HepG2 (cell line): ENCODE data around the gene ASPRV1. TPM values are rescaled to one million over a fixed set of nuclear protein-coding genes. Genes with fewer than 3 reads are reported as not detected.

Experiments
- ATAC-seq: fragments of 200-7000 bp; cut with Tn5 transposase; 3 replicates; pipeline ENCODE4 v1.9.1; 2020; ENCODE audit warnings: mild to moderate bottlenecking, moderate library complexity
- BruUV-seq: library from RNA; stranded (reverse); fragments of 400-500 nt; replicated peaks from 2 replicates; lab custom pipeline; 2021; lab: Mats Ljungman, UMichigan
- CTCF ChIA-PET: fragments of 300-600 bp; formaldehyde crosslinking; extraction: SDS; loops from one replicate; lab custom pipeline; 2021; ENCODE audit warnings: low total read pairs, inconsistent platforms, low intra/inter-chr PET ratio; lab: Yijun Ruan, JAX
- POLR2A ChIA-PET: fragments of 350-600 bp; sonication (Branson Sonifier 250); formaldehyde crosslinking; loops from one replicate; lab custom pipeline; 2020; ENCODE audit warnings: antibody characterized with exemption, inconsistent platforms; lab: Yijun Ruan, JAX
- DNase-seq: peaks from one replicate; pipeline ENCODE4 v3.0.0-alpha.2; 2015; ENCODE audit warnings: low spot score
- FAIRE-seq: peaks from 3 replicates; lab custom pipeline; 2011; peaks lifted over from hg19 to GRCh38; lab: Jason Lieb, UNC
- H2AFZ ChIP-seq: one replicate; pipeline ENCODE4 v1.6.1; 2011; ENCODE audit warnings: low read length, inconsistent platforms
- H3K27ac ChIP-seq: fragments of 300-600 bp; 3 replicates; pipeline ENCODE4 v1.8.0; 2011; ENCODE audit warnings: mixed run types, mild to moderate bottlenecking, mixed read lengths, low read length, inconsistent platforms; ENCODE audit not compliant: insufficient read depth; ENCODE audit errors: extremely low read length
- H3K27me3 ChIP-seq, 2 experiments: fragments of 200-600 bp in 1 of 2; 2 replicates in 1 of 2; 3 replicates in 1 of 2; pipeline versions ENCODE4 v1.6.0 to v1.8.0; 2011; ENCODE audit warnings: low read length in 2 of 2, mild to moderate bottlenecking in 2 of 2, moderate library complexity in 2 of 2, inconsistent platforms in 1 of 2; ENCODE audit not compliant: insufficient read depth in 2 of 2, control insufficient read depth in 1 of 2
- H3K36me3 ChIP-seq, 2 experiments: fragments of 200-600 bp in 1 of 2; replicated peaks in 1 of 2; 2 replicates in 1 of 2; 3 replicates in 1 of 2; pipeline versions ENCODE4 v1.5.1 to v1.8.0; 2011; ENCODE audit warnings: low read length in 2 of 2, inconsistent platforms in 1 of 2; ENCODE audit not compliant: insufficient read depth in 2 of 2, control insufficient read depth in 1 of 2
- H3K4me1 ChIP-seq: 2 replicates; pipeline ENCODE4 v1.5.1; 2012; ENCODE audit warnings: low read length, inconsistent platforms; ENCODE audit not compliant: insufficient read depth
- H3K4me2 ChIP-seq: 2 replicates; pipeline ENCODE4 v1.6.0; 2011; ENCODE audit warnings: low read depth, low read length, inconsistent platforms
- H3K4me3 ChIP-seq, 3 experiments: fragments of 200-600 bp in 1 of 3; sonication (generic), shearing (Covaris generic) in 1 of 3; replicated peaks in 1 of 3; 2 replicates each; pipeline ENCODE4 v1.5.1; 2011 to 2016; ENCODE audit warnings: low read length in 3 of 3, inconsistent platforms in 2 of 3, low read depth in 2 of 3, mild to moderate bottlenecking in 2 of 3, control low read depth in 1 of 3, mixed read lengths in 1 of 3; ENCODE audit not compliant: insufficient read depth in 1 of 3
- H3K79me2 ChIP-seq: one replicate; pipeline ENCODE4 v1.6.1; 2011; ENCODE audit warnings: low read length, inconsistent platforms; ENCODE audit not compliant: insufficient read depth
- H3K9ac ChIP-seq: 2 replicates; pipeline ENCODE4 v1.6.0; 2011; ENCODE audit warnings: mild to moderate bottlenecking, low read depth, low read length, inconsistent platforms; ENCODE audit not compliant: insufficient read depth
- H3K9me3 ChIP-seq: 2 replicates; pipeline ENCODE4 v1.5.1; 2012; ENCODE audit warnings: mild to moderate bottlenecking, low read length
- H4K20me1 ChIP-seq: 2 replicates; pipeline ENCODE4 v1.6.0; 2011; ENCODE audit warnings: inconsistent platforms, mild to moderate bottlenecking, low read length, moderate library complexity; ENCODE audit not compliant: insufficient read depth
- CCDC6 ChIP-seq: sonication (generic); formaldehyde crosslinking; IDR thresholded peaks from 2 replicates; pipeline ENCODE4 v1.8.1; 2022; ENCODE audit warnings: mild to moderate bottlenecking, missing genetic modification reagents, moderate library complexity
- CHD2 ChIP-seq: IDR thresholded peaks from 2 replicates; pipeline ENCODE4 v1.6.1; 2011; ENCODE audit warnings: low read depth, low read length, improper control_type of control experiment
- FOSL2 ChIP-seq: sonication (generic); formaldehyde crosslinking; IDR thresholded peaks from 2 replicates; pipeline ENCODE4 v1.4.0; 2020; ENCODE audit warnings: missing genetic modification reagents
- HNRNPH1 ChIP-seq: fragments of 200-400 bp; formaldehyde crosslinking; optimal IDR thresholded peaks from 2 replicates; pipeline ENCODE3; 2017; ENCODE audit warnings: mild to moderate bottlenecking, low read depth, low read length
- MAF1 ChIP-seq: sonication (generic); formaldehyde crosslinking; IDR thresholded peaks from 2 replicates; pipeline ENCODE4 v1.5.0; 2020; ENCODE audit warnings: missing genetic modification reagents, borderline replicate concordance
- MXI1 ChIP-seq: IDR thresholded peaks from 3 replicates; pipeline ENCODE4 v1.6.1; 2012; ENCODE audit warnings: low read depth, low read length, inconsistent platforms, borderline replicate concordance
- NFKB2 ChIP-seq: sonication (generic); formaldehyde crosslinking; IDR thresholded peaks from 2 replicates; pipeline ENCODE4 v1.4.0; 2020; ENCODE audit warnings: missing genetic modification reagents, borderline replicate concordance
- RFXANK ChIP-seq: IDR thresholded peaks from 2 replicates; pipeline ENCODE4 v1.6.1; 2016
- SIX1 ChIP-seq: sonication (generic); formaldehyde crosslinking; IDR thresholded peaks from 2 replicates; pipeline ENCODE4 v1.4.0; 2020; ENCODE audit warnings: missing genetic modification reagents, borderline replicate concordance
- SP140L ChIP-seq: sonication (generic); formaldehyde crosslinking; IDR thresholded peaks from 2 replicates; pipeline ENCODE4 v1.4.0; 2020; ENCODE audit warnings: missing genetic modification reagents, borderline replicate concordance
- TEAD3 ChIP-seq: optimal IDR thresholded peaks from 2 replicates; pipeline ENCODE3; 2016; ENCODE audit warnings: borderline replicate concordance
- THYN1 ChIP-seq: sonication (generic); formaldehyde crosslinking; IDR thresholded peaks from 2 replicates; pipeline ENCODE4 v1.8.1; 2023; ENCODE audit warnings: low read depth, mild to moderate bottlenecking, moderate library complexity, missing genetic modification reagents, borderline replicate concordance
- TOPORS ChIP-seq: sonication (generic); formaldehyde crosslinking; IDR thresholded peaks from 2 replicates; pipeline ENCODE4 v1.8.0; 2023; ENCODE audit warnings: mild to moderate bottlenecking, missing genetic modification reagents
- TRIM24 ChIP-seq: sonication (generic); formaldehyde crosslinking; IDR thresholded peaks from 2 replicates; pipeline ENCODE4 v1.8.0; 2022; ENCODE audit warnings: mild to moderate bottlenecking, missing genetic modification reagents
- ZBTB7B ChIP-seq: sonication (generic); formaldehyde crosslinking; IDR thresholded peaks from 2 replicates; pipeline ENCODE4 v1.4.0; 2020; ENCODE audit warnings: missing genetic modification reagents
- ZMAT3 ChIP-seq: sonication (generic); formaldehyde crosslinking; conservative IDR thresholded peaks from 2 replicates; pipeline ENCODE4 v1.7.0; 2021; ENCODE audit warnings: missing genetic modification reagents
- ZMYM4 ChIP-seq: sonication (generic); formaldehyde crosslinking; IDR thresholded peaks from 2 replicates; pipeline ENCODE4 v1.8.1; 2023; ENCODE audit warnings: mild to moderate bottlenecking, missing genetic modification reagents
- ZNF124 ChIP-seq: sonication (generic); formaldehyde crosslinking; IDR thresholded peaks from 2 replicates; pipeline ENCODE4 v1.4.0; 2020; ENCODE audit warnings: missing genetic modification reagents
- ZSCAN25 ChIP-seq: sonication (generic); formaldehyde crosslinking; IDR thresholded peaks from 2 replicates; pipeline ENCODE4 v1.8.0; 2022; ENCODE audit warnings: mild to moderate bottlenecking, missing genetic modification reagents
- WGBS: methylation state at CpG from one replicate; pipeline ENCODE4 v1.1.6; 2017; ENCODE audit warnings: low lambda C conversion rate; 5-methylcytosine and 5-hydroxymethylcytosine counted together
- in situ Hi-C: cut with HindIII; loops from 2 replicates; pipeline ENCODE4 v1.10.0; 2017; ENCODE audit warnings: low pct_unique_long_range_greater_than_20kb; ENCODE audit not compliant: extremely low pct_ligation_motif_present
- intact Hi-C: fragments of 100-400 bp; cut with micrococcal nuclease; formaldehyde crosslinking; loops from one replicate; pipeline ENCODE4 v1.10.0; 2022; ENCODE audit not compliant: unreplicated experiment
- polyA plus RNA-seq, 8 experiments: library from polyadenylated mRNA; depleted of rRNA in 3 of 8; stranded (reverse) in 7 of 8; unstranded in 1 of 8; fragments of >200 nt; fragmentation: Illumina TruSeq in 4 of 8; extraction: Trizol in 4 of 8; gene quantifications; 2 replicates each; pipeline versions ENCODE4 v1.2.1 to v1.2.3, GENCODE V29; 2011 to 2016; ENCODE audit warnings: low read depth in 4 of 8, missing spikeins in 1 of 8, mixed read lengths in 1 of 8; ENCODE audit not compliant: insufficient read depth in 1 of 8
- total RNA-seq, 5 experiments: library from RNA; depleted of rRNA; stranded (reverse); fragments of >200 nt; fragmentation: Illumina TruSeq; extraction: Trizol; gene quantifications; 2 replicates each; pipeline ENCODE4 v1.2.3, GENCODE V29; 2016; ENCODE audit warnings: low read depth in 1 of 5
- TF ChIP-seq, protein P1 (sequence below): sonication (generic); formaldehyde crosslinking; IDR thresholded peaks from 2 replicates; pipeline ENCODE4 v1.5.1; 2020; ENCODE audit warnings: mild to moderate bottlenecking, missing genetic modification reagents, moderate library complexity
- TF ChIP-seq, protein P2 (sequence below): sonication (generic); formaldehyde crosslinking; IDR thresholded peaks from 2 replicates; pipeline ENCODE4 v1.4.0; 2020; ENCODE audit warnings: missing genetic modification reagents

The ASPRV1 gene
- total and polyA plus RNA-seq, 2 of the 13 experiments (the other 11 are each of a cell fraction or from before 2014, with no cell fraction given) = 0.40 to 0.48 TPM

DNA sequence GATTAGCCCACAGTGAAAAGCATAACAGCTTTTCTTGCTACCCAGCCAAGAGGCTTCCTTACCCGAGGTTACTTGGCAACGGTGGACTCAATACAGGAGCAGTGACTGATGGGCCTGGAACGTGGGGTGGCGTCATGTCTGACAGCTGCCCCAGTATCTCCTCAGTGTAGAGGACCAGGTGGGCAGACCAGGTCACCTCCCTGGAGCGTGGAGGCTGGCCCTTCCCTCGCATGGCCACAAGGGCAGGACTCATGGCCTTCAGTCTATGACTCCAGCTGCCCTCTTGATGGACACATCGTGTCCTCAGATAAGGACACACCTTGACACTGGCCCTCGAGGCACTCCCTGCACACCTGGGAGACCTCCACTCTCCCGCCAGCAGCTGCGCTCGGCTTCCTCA lies 6.4 kb downstream of the ASPRV1 start:
- ChIA-PET POLR2A (interaction anchor here (1.0 to 3.3 kb wide), 4 partner anchors 9 to 40 kb away, joined by 3 to 20 read pairs (median 3); partner anchors contain the start of gene MXD1), CTCF (no interaction called here)
- ATAC-seq (peak; percentile 83), FAIRE-seq (no peak), DNase-seq (peak; percentile 26)
- no peaks in the 10 kb centered on the region for H3K9me3 ChIP-seq
- no peak overlapping the region for H3K9ac ChIP-seq
- no TSS peak for BruUV-seq
- H3K4me3 ChIP-seq = no peak overlapping the region
- intact Hi-C loops (no loop called here), in situ Hi-C loops (no loop called here)
- WGBS = 83% methylated on average over 3 of the region's 11 CpGs
- peak overlapping the region; percentile 27 for H3K4me2 ChIP-seq
- TF ChIP-seq SP140L (CRISPR knock-in tag) (no peak), TRIM24 (CRISPR knock-in tag) (no peak), THYN1 (no peak), ZNF124 (CRISPR knock-in tag) (no peak), TOPORS (CRISPR knock-in tag) (no peak), MAF1 (no peak), ZBTB7B (CRISPR knock-in tag) (no peak), CCDC6 (CRISPR knock-in tag) (no peak), TEAD3 (CRISPR knock-in tag) (peak; percentile 43), FOSL2 (CRISPR knock-in tag) (0 out of 2 replicates have a peak, but pooled peaks have one; percentile 27), ZSCAN25 (CRISPR knock-in tag) (no peak), SIX1 (CRISPR knock-in tag) (no peak), MXI1 (peak; percentile 33; the same call in 1 of the 3 replicates), NFKB2 (no peak), RFXANK (CRISPR knock-in tag) (no peak), ZMAT3 (CRISPR knock-in tag) (no peak), CHD2 (no peak), ZMYM4 (no peak), HNRNPH1 (no peak)
- TF ChIP-seq, protein P1, sequence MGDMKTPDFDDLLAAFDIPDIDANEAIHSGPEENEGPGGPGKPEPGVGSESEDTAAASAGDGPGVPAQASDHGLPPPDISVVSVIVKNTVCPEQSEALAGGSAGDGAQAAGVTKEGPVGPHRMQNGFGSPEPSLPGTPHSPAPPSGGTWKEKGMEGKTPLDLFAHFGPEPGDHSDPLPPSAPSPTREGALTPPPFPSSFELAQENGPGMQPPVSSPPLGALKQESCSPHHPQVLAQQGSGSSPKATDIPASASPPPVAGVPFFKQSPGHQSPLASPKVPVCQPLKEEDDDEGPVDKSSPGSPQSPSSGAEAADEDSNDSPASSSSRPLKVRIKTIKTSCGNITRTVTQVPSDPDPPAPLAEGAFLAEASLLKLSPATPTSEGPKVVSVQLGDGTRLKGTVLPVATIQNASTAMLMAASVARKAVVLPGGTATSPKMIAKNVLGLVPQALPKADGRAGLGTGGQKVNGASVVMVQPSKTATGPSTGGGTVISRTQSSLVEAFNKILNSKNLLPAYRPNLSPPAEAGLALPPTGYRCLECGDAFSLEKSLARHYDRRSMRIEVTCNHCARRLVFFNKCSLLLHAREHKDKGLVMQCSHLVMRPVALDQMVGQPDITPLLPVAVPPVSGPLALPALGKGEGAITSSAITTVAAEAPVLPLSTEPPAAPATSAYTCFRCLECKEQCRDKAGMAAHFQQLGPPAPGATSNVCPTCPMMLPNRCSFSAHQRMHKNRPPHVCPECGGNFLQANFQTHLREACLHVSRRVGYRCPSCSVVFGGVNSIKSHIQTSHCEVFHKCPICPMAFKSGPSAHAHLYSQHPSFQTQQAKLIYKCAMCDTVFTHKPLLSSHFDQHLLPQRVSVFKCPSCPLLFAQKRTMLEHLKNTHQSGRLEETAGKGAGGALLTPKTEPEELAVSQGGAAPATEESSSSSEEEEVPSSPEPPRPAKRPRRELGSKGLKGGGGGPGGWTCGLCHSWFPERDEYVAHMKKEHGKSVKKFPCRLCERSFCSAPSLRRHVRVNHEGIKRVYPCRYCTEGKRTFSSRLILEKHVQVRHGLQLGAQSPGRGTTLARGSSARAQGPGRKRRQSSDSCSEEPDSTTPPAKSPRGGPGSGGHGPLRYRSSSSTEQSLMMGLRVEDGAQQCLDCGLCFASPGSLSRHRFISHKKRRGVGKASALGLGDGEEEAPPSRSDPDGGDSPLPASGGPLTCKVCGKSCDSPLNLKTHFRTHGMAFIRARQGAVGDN (CRISPR knock-in tag) = peak; percentile 48; the same call in 1 of the 2 replicates
- TF ChIP-seq, protein P2, sequence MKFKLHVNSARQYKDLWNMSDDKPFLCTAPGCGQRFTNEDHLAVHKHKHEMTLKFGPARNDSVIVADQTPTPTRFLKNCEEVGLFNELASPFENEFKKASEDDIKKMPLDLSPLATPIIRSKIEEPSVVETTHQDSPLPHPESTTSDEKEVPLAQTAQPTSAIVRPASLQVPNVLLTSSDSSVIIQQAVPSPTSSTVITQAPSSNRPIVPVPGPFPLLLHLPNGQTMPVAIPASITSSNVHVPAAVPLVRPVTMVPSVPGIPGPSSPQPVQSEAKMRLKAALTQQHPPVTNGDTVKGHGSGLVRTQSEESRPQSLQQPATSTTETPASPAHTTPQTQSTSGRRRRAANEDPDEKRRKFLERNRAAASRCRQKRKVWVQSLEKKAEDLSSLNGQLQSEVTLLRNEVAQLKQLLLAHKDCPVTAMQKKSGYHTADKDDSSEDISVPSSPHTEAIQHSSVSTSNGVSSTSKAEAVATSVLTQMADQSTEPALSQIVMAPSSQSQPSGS (CRISPR knock-in tag) = no peak
- H3K27me3 ChIP-seq = peaks cover 0 to 25% of the 10 kb centered on the region in 2 experiments; a peak in 2 of 5 replicates
- peaks cover 31% of the 10 kb centered on the region for H3K4me1 ChIP-seq
- H3K36me3 ChIP-seq = no peaks in the 10 kb centered on the region
- H3K79me2 ChIP-seq = no peaks in the 10 kb centered on the region
- no peak overlapping the region for H3K27ac ChIP-seq
- no peak overlapping the region for H2AFZ ChIP-seq
- no peaks in the 10 kb centered on the region for H4K20me1 ChIP-seq
